Endothelial cell of umbilical vein (primary cell): Measurements from ENCODE around the gene ZFAND5. TPM values are rescaled to one million over a fixed set of nuclear protein-coding genes. Genes with fewer than 3 reads are reported as not detected.

ENCODE experiments used
- BruUV-seq: library from RNA; stranded (reverse); fragments of 400-500 nt; replicated peaks from 2 replicates; lab custom pipeline; 2021; lab: Mats Ljungman, UMichigan
- CTCF ChIA-PET: fragments of 300-600, 350-600 bp; sonication (Branson Sonifier 250); formaldehyde crosslinking; loops from one replicate; lab custom pipeline; 2021; ENCODE audit warnings: antibody characterized with exemption, inconsistent platforms; lab: Charles Lee
- POLR2A ChIA-PET: fragments of 300-600, 350-600 bp; sonication (Branson Sonifier 250); formaldehyde crosslinking; loops from one replicate; lab custom pipeline; 2021; ENCODE audit warnings: antibody characterized with exemption, inconsistent platforms; lab: Charles Lee
- DNase-seq: peaks from one replicate; pipeline ENCODE4 v3.0.0-alpha.2; 2011; ENCODE audit warnings: low read depth, low spot score
- FAIRE-seq: peaks from 2 replicates; lab custom pipeline; 2011; peaks lifted over from hg19 to GRCh38; lab: Jason Lieb, UNC
- H2AFZ ChIP-seq: 2 replicates; pipeline ENCODE4 v1.6.0; 2012; ENCODE audit warnings: low read depth, low read length, control low read depth, inconsistent platforms
- H3K27ac ChIP-seq: 2 replicates; pipeline ENCODE4 v1.5.1; 2011; ENCODE audit warnings: low read depth, mild to moderate bottlenecking, control low read depth, low read length, moderate library complexity; ENCODE audit not compliant: insufficient read depth
- H3K27me3 ChIP-seq, 2 experiments: 2 replicates each; pipeline versions ENCODE4 v1.6.0 to v1.6.1; 2011; ENCODE audit warnings: low read length in 2 of 2, mixed read lengths in 1 of 2; ENCODE audit not compliant: control insufficient read depth in 2 of 2, insufficient read depth in 2 of 2
- H3K36me3 ChIP-seq, 2 experiments: 2 replicates in 1 of 2; 3 replicates in 1 of 2; pipeline ENCODE4 v1.5.1; 2011; ENCODE audit warnings: low read length in 2 of 2, mild to moderate bottlenecking in 1 of 2, moderate library complexity in 1 of 2; ENCODE audit not compliant: control insufficient read depth in 2 of 2, insufficient read depth in 2 of 2; ENCODE audit errors: extremely low read depth in 1 of 2
- H3K4me1 ChIP-seq: 3 replicates; pipeline ENCODE4 v1.5.1; 2011; ENCODE audit warnings: mild to moderate bottlenecking, low read length; ENCODE audit not compliant: control insufficient read depth, insufficient read depth; ENCODE audit errors: extremely low read depth
- H3K4me2 ChIP-seq: 2 replicates; pipeline ENCODE4 v1.6.1; 2011; ENCODE audit warnings: low read length, control low read depth, mixed read lengths; ENCODE audit not compliant: insufficient read depth
- H3K4me3 ChIP-seq, 3 experiments: fragments of 200-600 bp in 1 of 3; sonication (generic), shearing (Covaris generic) in 1 of 3; replicated peaks in 1 of 3; 2 replicates each; pipeline ENCODE4 v1.5.1; 2011 to 2016; ENCODE audit warnings: control low read depth in 3 of 3, low read length in 3 of 3, mild to moderate bottlenecking in 2 of 3, inconsistent platforms in 1 of 3, low read depth in 1 of 3, moderate library complexity in 1 of 3; ENCODE audit not compliant: insufficient read depth in 1 of 3
- H3K79me2 ChIP-seq: 2 replicates; pipeline ENCODE4 v1.6.0; 2012; ENCODE audit warnings: low read length, inconsistent platforms; ENCODE audit not compliant: control insufficient read depth, insufficient read depth
- H3K9ac ChIP-seq: replicated peaks from 2 replicates; pipeline ENCODE3; 2011; ENCODE audit warnings: low read length, control low read depth; ENCODE audit not compliant: insufficient read depth; ENCODE audit errors: extremely low read depth
- H3K9me1 ChIP-seq: replicated peaks from 3 replicates; pipeline ENCODE4 v1.6.0; 2011; ENCODE audit warnings: mild to moderate bottlenecking, low read length; ENCODE audit not compliant: control insufficient read depth, insufficient read depth; ENCODE audit errors: extremely low read depth
- H3K9me3 ChIP-seq: replicated peaks from 2 replicates; pipeline ENCODE4 v1.5.1; 2012; ENCODE audit warnings: low read length, inconsistent platforms; ENCODE audit not compliant: control insufficient read depth, insufficient read depth
- H4K20me1 ChIP-seq: replicated peaks from 2 replicates; pipeline ENCODE3; 2011; ENCODE audit warnings: mild to moderate bottlenecking, low read length; ENCODE audit not compliant: control insufficient read depth, insufficient read depth; ENCODE audit errors: extremely low read depth
- EZH2 ChIP-seq: IDR thresholded peaks from 2 replicates; pipeline ENCODE4 v1.6.1; 2012; ENCODE audit warnings: borderline replicate concordance, low read depth, mild to moderate bottlenecking, moderate library complexity, low read length, inconsistent platforms; ENCODE audit not compliant: severe bottlenecking
- FOS ChIP-seq: IDR thresholded peaks from 2 replicates; pipeline ENCODE4 v1.6.1; 2011; ENCODE audit warnings: mild to moderate bottlenecking, low read length, moderate library complexity, borderline replicate concordance; ENCODE audit not compliant: insufficient read depth
- GATA2 ChIP-seq: IDR thresholded peaks from 2 replicates; pipeline ENCODE4 v1.7.0; 2011; ENCODE audit warnings: low read depth, mild to moderate bottlenecking, moderate library complexity, mixed read lengths, low read length; ENCODE audit not compliant: insufficient read length, insufficient read depth
- JUN ChIP-seq: IDR thresholded peaks from 2 replicates; pipeline ENCODE4 v1.6.1; 2011; ENCODE audit warnings: borderline replicate concordance, low read depth; ENCODE audit not compliant: insufficient read length, insufficient read depth
- MYC ChIP-seq: IDR thresholded peaks from one replicate; pipeline ENCODE4 v1.6.1; 2011; ENCODE audit warnings: mild to moderate bottlenecking, low read depth, low read length
- POLR2A ChIP-seq: IDR thresholded peaks from 2 replicates; pipeline ENCODE4 v1.6.1; 2012; ENCODE audit warnings: low read depth, mild to moderate bottlenecking, control low read depth, low read length
- POLR2AphosphoS5 ChIP-seq: IDR thresholded peaks from 2 replicates; pipeline ENCODE4 v1.6.1; 2012; ENCODE audit warnings: low read depth, mild to moderate bottlenecking, control low read depth, low read length, moderate library complexity; ENCODE audit not compliant: insufficient read depth
- dilution Hi-C: fragments of 300-500 bp; cut with MboI; formaldehyde crosslinking; loops from one replicate; pipeline ENCODE4 v1.15.0; 2019; ENCODE audit warnings: low sequenced_read_pairs; ENCODE audit not compliant: extremely low pct_ligation_motif_present
- intact Hi-C: fragments of 100-400 bp; cut with micrococcal nuclease; formaldehyde crosslinking; loops from one replicate; pipeline ENCODE4 v1.10.0; 2022
- polyA plus RNA-seq, 4 experiments: library from polyadenylated mRNA; depleted of rRNA in 3 of 4; stranded (reverse) in 3 of 4; unstranded in 1 of 4; fragments of >200 nt; gene quantifications; 2 replicates each; pipeline versions ENCODE4 v1.2.1 to v1.2.3, GENCODE V29; 2011 to 2012; ENCODE audit warnings: missing spikeins in 1 of 4
- total RNA-seq: library from RNA; stranded (reverse); gene quantifications from 2 replicates; pipeline ENCODE4 v1.2.3, GENCODE V29; 2021
- TF ChIP-seq, protein P1 (sequence below), 2 donors: IDR thresholded peaks; 1 replicate in 1 of 2; 2 replicates in 1 of 2; pipeline ENCODE4 v1.5.1; 2011; ENCODE audit warnings: low read length in 2 of 2, mild to moderate bottlenecking in 2 of 2, moderate library complexity in 2 of 2, control low read depth in 1 of 2, inconsistent platforms in 1 of 2, low read depth in 1 of 2; ENCODE audit not compliant: insufficient read depth in 1 of 2; ENCODE audit errors: extremely low read depth in 1 of 2
- TF ChIP-seq, protein P2 (sequence below): IDR thresholded peaks from 2 replicates; pipeline ENCODE4 v1.6.1; 2011; ENCODE audit not compliant: insufficient read depth, insufficient read length

ZFAND5 gene
- total and polyA plus RNA-seq, 2 donors (not counting 3 experiments of a cell fraction or from before 2014, with no cell fraction given) = 63.7 to 176 TPM

DNA sequence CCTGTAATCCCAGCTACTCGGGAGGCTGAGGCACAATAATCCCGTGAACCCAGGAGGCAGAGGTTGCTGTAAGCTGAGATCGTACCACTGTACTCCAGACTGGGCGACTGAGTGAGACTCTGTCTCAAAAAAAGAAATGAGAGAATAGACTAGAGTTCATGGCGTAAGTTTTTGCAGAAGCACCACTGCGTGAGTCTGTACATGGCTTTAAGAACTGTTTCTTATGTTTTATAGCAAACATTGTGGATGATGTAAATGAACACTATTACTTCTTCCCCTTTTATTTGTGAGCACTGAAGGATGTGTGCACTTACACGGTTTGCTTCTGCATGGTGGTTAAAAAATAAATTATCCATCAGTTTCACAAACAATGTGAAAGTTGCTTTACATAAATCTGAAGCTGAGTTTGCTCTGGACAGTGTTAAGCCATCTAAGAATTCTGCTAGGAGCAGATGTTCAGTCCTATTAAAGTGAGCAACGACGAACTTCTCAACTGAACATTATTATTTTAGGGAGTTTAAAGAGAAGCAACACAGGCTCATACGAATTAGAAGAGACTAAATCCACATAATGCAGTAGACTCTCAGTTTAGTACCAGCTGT is 52.5 kb downstream of the ZFAND5 start:
- DNase-seq (no peak), FAIRE-seq (no peak)
- no peaks in the 10 kb centered on the region for H3K4me1 ChIP-seq
- no peak overlapping the region for H3K27ac ChIP-seq
- POLR2A ChIA-PET = no interaction called here
- H3K36me3 ChIP-seq = no peaks in the 10 kb centered on the region
- H4K20me1 ChIP-seq = no peaks in the 10 kb centered on the region
- no peak overlapping the region for H3K9ac ChIP-seq
- H3K79me2 ChIP-seq = no peaks in the 10 kb centered on the region
- intact Hi-C loops = no loop called here
- dilution Hi-C loops = no loop called here
- H3K4me2 ChIP-seq = no peak overlapping the region
- CTCF ChIA-PET = no interaction called here
- H3K27me3 ChIP-seq = no peaks in the 10 kb centered on the region
- TF ChIP-seq EZH2 (no peak), FOS (no peak), POLR2AphosphoS5 (no peak), GATA2 (no peak), MYC (no peak), POLR2A (no peak), JUN (no peak)
- TF ChIP-seq, protein P1, sequence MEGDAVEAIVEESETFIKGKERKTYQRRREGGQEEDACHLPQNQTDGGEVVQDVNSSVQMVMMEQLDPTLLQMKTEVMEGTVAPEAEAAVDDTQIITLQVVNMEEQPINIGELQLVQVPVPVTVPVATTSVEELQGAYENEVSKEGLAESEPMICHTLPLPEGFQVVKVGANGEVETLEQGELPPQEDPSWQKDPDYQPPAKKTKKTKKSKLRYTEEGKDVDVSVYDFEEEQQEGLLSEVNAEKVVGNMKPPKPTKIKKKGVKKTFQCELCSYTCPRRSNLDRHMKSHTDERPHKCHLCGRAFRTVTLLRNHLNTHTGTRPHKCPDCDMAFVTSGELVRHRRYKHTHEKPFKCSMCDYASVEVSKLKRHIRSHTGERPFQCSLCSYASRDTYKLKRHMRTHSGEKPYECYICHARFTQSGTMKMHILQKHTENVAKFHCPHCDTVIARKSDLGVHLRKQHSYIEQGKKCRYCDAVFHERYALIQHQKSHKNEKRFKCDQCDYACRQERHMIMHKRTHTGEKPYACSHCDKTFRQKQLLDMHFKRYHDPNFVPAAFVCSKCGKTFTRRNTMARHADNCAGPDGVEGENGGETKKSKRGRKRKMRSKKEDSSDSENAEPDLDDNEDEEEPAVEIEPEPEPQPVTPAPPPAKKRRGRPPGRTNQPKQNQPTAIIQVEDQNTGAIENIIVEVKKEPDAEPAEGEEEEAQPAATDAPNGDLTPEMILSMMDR (IDR thresholded peaks at IDR 0.05; ENCODE audit: extremely low read depth in 1 of 2, insufficient read depth in 1 of 2, low read depth in 1 of 2, low read length in 2 of 2) = no peak
- TF ChIP-seq, protein P2, sequence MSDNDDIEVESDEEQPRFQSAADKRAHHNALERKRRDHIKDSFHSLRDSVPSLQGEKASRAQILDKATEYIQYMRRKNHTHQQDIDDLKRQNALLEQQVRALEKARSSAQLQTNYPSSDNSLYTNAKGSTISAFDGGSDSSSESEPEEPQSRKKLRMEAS = no peak
- H2AFZ ChIP-seq = no peak overlapping the region
- H3K9me1 ChIP-seq = no peaks in the 10 kb centered on the region
- H3K4me3 ChIP-seq = no peak overlapping the region
- no peaks in the 10 kb centered on the region for H3K9me3 ChIP-seq
- BruUV-seq = no TSS peak
